GM21515 (cell line): ENCODE data around the gene PCDH18.
"Not testable (repeated sequence)": the region's sequence is repeated elsewhere in the genome, so short reads cannot be mapped to it uniquely, and the experiment has no call there.

Source experiments
- ATAC-seq: cut with Tn5 transposase; IDR thresholded peaks from one replicate; pipeline ENCODE4 v1.9.1; 2021; ENCODE audit not compliant: unreplicated experiment

PCDH18 gene, protein sequence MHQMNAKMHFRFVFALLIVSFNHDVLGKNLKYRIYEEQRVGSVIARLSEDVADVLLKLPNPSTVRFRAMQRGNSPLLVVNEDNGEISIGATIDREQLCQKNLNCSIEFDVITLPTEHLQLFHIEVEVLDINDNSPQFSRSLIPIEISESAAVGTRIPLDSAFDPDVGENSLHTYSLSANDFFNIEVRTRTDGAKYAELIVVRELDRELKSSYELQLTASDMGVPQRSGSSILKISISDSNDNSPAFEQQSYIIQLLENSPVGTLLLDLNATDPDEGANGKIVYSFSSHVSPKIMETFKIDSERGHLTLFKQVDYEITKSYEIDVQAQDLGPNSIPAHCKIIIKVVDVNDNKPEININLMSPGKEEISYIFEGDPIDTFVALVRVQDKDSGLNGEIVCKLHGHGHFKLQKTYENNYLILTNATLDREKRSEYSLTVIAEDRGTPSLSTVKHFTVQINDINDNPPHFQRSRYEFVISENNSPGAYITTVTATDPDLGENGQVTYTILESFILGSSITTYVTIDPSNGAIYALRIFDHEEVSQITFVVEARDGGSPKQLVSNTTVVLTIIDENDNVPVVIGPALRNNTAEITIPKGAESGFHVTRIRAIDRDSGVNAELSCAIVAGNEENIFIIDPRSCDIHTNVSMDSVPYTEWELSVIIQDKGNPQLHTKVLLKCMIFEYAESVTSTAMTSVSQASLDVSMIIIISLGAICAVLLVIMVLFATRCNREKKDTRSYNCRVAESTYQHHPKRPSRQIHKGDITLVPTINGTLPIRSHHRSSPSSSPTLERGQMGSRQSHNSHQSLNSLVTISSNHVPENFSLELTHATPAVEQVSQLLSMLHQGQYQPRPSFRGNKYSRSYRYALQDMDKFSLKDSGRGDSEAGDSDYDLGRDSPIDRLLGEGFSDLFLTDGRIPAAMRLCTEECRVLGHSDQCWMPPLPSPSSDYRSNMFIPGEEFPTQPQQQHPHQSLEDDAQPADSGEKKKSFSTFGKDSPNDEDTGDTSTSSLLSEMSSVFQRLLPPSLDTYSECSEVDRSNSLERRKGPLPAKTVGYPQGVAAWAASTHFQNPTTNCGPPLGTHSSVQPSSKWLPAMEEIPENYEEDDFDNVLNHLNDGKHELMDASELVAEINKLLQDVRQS

DNA sequence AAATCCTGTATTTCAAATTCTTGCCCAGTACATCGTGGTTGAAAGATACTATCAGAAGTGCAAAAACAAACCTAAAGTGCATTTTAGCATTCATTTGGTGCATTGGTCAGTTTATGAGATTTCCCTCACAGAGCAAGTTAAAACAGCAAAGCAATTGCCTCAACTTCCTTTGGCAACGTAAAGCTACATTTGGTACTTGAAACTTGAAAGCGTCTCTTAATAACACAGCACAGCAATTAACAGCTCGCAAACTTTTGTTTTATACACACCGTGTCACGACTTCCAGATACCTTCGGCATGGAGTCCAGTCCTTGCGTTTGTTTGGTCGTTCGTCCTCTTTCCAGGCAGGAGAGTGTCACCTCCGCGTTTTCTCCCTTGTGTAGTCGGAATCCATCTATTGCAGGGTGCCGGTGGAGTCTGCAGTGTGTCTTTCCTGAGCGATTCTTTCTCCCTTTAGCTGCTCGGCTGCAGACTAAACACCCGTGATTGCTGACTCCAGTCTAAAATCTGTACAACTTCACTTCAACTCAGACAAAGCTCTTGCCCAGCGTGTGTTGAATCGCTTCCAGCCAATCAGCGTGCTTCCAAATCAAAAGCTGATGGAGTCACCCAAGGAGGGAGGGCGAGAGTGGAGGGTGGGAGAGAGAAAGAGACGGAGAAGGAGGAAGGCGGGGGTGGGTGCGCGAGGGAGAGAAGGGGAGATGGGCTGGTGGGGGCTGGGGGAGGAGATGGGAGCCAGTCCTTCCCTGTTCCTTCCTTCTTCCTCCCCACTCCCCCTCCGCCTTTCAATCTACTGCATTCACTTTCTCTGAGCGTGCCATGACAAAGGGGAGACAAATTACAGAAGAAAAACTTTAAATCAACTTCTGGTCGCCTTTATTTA, at the start of gene PCDH18:
Gene PCDH18, minus strand, starts transcription at position 509 of the 883 bp plus-strand sequence. Its CDS starts 406 bp downstream, at position 103.
- no peak for ATAC-seq

GRCh38 chr4:137576446-137576845, 44.2 kb upstream of the PCDH18 start:
- ATAC-seq: no peak

- no peak for ATAC-seq
Measured at GRCh38 chr4:137572647-137573046, 40.4 kb upstream of the PCDH18 start.

DNA sequence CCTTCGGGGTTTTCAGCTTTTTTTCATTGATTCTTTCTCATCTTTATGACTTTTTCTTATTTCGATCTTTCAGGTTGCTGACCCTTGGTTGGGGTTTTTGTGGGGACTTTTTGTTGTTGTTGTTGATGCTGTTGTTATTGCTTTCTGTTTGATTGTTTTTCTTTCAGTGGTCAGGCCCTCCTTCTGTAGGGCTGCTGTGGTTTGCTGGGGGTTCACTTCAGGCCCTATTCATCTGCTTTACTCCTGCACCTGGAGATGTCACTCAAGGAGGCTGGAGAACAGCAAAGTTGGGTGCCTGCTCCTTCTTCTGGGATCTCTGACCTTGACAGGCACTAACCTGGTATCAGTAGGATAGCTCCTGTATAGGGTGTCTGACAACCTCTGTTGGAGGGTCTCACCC, 39.9 kb upstream of the PCDH18 start:
- no peak for ATAC-seq

DNA sequence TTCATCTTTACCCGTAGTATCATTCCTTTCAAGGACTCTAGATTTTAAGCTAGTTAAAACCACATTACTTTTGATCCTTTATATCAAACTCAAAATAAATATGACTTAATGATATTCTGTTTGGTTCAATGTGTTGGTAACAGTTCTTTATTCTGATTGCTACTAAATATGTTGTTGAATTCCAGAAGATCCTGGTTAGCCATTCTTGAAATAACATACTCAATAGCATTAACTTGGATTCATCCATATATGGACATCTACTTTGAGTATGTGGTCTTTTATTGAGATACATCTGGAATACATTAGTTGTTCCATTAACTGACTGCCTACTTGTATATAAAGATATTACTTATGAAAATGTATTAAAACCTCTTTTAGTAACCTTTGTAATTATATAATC, 27.5 kb upstream of the PCDH18 start:
- no peak for ATAC-seq

- ATAC-seq: no peak
Measured at GRCh38 chr4:137558951-137559350, 26.7 kb upstream of the PCDH18 start.

DNA sequence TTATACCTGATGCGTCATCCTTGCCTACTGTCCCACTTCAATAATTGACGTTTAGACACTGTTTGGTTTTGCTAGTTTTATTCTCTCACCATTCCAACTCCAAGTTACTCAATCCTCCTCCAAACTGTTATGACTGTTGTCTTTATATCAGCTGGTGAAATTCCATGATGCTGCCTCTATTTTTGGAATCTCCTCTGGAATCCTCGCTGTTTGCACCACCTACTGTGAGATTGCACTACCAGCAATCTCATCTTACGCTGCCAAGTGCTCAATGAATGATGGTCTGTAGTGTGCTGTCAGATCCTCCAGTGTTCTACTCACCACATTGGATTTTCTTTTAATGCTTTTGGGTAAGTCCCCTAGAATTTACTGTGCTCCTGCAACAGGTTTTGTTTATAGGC, 13.2 kb upstream of the PCDH18 start:
- ATAC-seq: no peak

DNA sequence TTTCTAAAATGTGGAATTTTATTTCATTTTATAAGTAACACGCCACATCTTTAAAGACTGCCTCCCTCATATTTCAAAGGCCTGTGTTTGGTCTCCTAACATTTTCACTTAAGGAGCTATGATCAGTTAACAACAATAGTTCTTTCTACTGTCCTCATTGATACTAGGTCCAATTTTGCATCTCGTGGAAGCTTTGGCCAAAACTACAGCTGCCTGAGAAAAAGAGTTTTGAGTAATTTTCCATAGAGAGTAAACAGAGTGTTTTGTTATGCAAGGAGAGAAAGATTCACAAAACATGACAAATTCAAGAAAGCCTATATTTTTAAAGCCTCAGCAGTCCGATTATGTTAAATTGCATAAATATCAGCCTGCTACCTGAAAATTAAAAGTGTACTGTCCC, 11.4 kb upstream of the PCDH18 start:
- no peak for ATAC-seq

DNA sequence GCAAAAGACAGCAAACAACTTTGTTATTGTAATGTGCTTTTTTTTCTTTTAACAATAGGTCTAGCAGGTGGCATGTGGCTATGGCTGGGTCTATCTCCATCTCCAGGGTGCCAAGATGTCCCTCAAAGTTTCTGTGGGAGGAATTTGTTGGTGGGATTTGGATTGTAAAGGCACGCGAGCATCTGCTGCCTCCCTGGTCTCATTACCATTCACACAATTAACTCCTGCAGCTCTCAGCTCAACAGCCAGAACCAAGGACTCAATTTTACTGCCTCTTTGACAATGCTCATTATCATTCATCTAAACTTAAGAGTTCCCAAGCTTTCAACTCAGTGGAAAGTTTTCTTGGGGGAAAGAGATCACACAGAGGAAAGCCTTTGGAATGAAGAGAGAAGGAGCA, 10.9 kb upstream of the PCDH18 start:
- no peak for ATAC-seq

DNA sequence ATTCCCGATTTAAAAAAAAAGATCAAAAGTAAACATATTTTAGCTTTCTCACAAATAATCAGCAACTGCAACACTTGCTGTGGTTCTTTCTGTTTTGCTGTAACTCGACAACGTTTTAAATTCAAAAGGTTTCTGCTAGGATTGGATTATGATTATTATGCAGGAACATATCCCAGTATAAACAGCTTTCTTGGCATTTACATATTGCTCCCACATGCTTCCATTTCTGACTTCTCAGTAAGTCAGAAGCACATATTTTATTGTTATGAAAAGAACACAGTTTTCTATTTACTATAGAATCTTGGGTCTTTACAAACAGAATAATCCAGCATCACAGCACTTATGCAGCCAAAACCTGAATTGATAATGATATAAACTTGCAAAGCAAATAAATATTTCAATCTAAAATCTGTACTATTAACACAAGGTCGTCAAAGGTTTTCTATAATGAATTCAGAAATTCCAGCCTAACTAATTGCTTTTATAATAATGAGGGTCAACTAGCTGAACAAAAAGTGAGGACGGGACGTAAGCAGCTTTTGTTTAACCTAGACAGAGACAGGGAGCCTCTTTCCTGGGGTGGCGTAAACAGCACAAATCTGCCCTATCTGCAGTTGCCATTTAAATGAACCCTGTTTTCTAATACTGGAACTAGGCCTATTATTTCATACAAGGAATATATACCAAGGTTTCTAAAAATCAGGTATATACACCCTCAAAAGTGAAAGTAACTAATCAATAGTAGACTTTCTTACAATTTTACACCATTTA, 9.8 kb upstream of the PCDH18 start:
- ATAC-seq: no peak

GRCh38 chr4:137541181-137541580, 8.9 kb upstream of the PCDH18 start:
- no peak for ATAC-seq

DNA sequence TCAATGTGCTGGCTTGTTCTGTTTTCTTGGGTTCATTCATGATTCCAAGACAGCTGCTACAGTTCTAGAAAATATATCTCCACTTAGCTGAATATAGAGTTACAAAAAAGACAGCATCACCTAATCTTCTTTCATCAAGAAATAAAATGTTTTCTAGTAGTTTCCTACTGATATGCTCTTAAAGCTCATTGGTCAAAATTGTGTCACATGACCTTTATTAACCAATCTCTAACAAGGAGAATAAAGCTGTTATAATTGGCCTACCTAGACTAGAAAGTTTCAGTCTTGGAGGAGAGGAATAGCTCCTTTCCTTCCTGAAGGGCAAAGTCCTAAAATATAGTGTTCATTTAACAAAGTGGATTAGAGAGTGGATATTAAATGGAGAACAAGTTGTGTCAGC, 8.1 kb upstream of the PCDH18 start:
- ATAC-seq: no peak

GRCh38 chr4:137538526-137538925, 6.2 kb upstream of the PCDH18 start:
- no peak for ATAC-seq

GRCh38 chr4:137537807-137538206, 5.5 kb upstream of the PCDH18 start:
- not testable (repeated sequence) for ATAC-seq

GRCh38 chr4:137536789-137537561, 4.7 kb upstream of the PCDH18 start:
- ATAC-seq: no peak

DNA sequence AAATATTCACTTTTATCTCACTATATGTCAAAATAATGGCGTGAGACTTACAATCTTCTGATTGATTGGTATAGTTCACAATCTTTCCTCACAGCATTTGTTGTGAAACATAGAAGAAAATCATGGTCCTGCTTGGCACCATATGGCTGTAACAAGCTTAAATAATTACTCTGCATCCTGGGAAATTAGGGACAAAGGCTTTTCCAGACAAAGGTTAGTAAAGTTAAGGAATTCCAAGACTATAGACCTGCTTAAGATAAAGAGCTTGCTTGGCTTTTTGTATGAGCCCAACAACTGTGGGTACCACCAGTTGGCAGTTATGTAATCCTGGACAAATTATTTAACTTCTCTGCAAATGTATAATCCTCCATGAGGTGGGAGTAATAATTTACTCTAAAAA, 3.4 kb upstream of the PCDH18 start:
- ATAC-seq: no peak

DNA sequence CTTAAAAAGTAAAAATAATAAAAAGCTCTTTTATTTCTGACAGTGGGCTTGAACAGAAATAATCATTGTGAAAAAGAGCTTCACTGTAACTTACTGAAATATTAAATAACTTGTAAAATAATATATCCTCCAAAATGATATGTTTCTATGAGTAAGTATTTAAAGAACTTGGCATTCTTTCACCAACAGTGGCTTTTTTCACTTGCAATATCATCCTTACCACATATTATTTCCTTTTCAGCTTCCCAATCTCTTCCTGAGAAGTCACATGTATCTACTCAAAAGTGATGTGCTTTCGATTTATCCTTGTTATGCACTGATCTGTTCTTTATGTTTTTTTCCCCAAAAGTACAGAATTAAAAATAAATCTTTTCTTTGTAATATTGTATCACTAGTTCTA, 2.2 kb upstream of the PCDH18 start:
- ATAC-seq: no peak

- no peak for ATAC-seq
Measured at GRCh38 chr4:137533855-137534254, 1.6 kb upstream of the PCDH18 start.

GRCh38 chr4:137532869-137533236, 559 bp upstream of the PCDH18 start:
- no peak for ATAC-seq
